ENCODE results near the gene CPEB1. TPM values are rescaled to one million over a fixed set of nuclear protein-coding genes. Genes with fewer than 3 reads are reported as not detected.

The CPEB1 gene
- polyA plus RNA-seq, 1 donor: 2.2 TPM

GRCh38 chr15:82595203-82595602 is 52.0 kb downstream of the CPEB1 start:
- no peak for DNase-seq

GRCh38 chr15:82587805-82588204 is 59.4 kb downstream of the CPEB1 start:
- DNase-seq: no peak

- no peak for DNase-seq
These were observed 62.1 kb downstream of the CPEB1 start for GRCh38 chr15:82585072-82585471.

GRCh38 chr15:82580713-82581112 is 66.5 kb downstream of the CPEB1 start:
- no peak for DNase-seq

- DNase-seq: no peak
These were observed 71.8 kb downstream of the CPEB1 start for GRCh38 chr15:82575335-82575734.

- DNase-seq: no peak
These were observed 74.2 kb downstream of the CPEB1 start for GRCh38 chr15:82572986-82573385.

- DNase-seq: no peak
These were observed 74.9 kb downstream of the CPEB1 start for GRCh38 chr15:82572311-82572710.

- DNase-seq: peak; percentile 61
These were observed 75.4 kb downstream of the CPEB1 start for GRCh38 chr15:82571722-82572222.

- no peak for DNase-seq
These were observed 76.2 kb downstream of the CPEB1 start for GRCh38 chr15:82570721-82571508.

- DNase-seq: no peak
These were observed 77.3 kb downstream of the CPEB1 start for GRCh38 chr15:82569834-82570233.

GRCh38 chr15:82568986-82569385 is 78.2 kb downstream of the CPEB1 start:
- no peak for DNase-seq

GRCh38 chr15:82567661-82568060 is 79.5 kb downstream of the CPEB1 start:
- DNase-seq: no peak

- DNase-seq: no peak
These were observed 80.5 kb downstream of the CPEB1 start for GRCh38 chr15:82566690-82567089.

- no peak for DNase-seq
These were observed 88.7 kb downstream of the CPEB1 start for GRCh38 chr15:82558502-82558901.

GRCh38 chr15:82556315-82557035 is 90.7 kb downstream of the CPEB1 start:
- DNase-seq: no peak

- DNase-seq: no peak
These were observed 92.3 kb downstream of the CPEB1 start for GRCh38 chr15:82554849-82555248.

- no peak for DNase-seq
These were observed 92.8 kb downstream of the CPEB1 start for GRCh38 chr15:82554351-82554750.

- DNase-seq: no peak
These were observed 93.3 kb downstream of the CPEB1 start for GRCh38 chr15:82553846-82554245.

- DNase-seq: no peak
These were observed 94.3 kb downstream of the CPEB1 start for GRCh38 chr15:82552861-82553260.

GRCh38 chr15:82551646-82552247 is 95.4 kb downstream of the CPEB1 start:
- no peak for DNase-seq

- DNase-seq: no peak
These were observed 97.9 kb downstream of the CPEB1 start for GRCh38 chr15:82549199-82549665.

GRCh38 chr15:82548700-82549099 is 98.5 kb downstream of the CPEB1 start:
- no peak for DNase-seq

GRCh38 chr15:82545478-82545877 is 101.7 kb downstream of the CPEB1 start:
- DNase-seq: no peak
